GM10266 (cell line): ENCODE data around the gene RAB37.

ENCODE experiments used
- DNase-seq: peaks from one replicate; pipeline ENCODE4 v3.0.0; 2012; ENCODE audit errors: extremely low spot score
- TF ChIP-seq, protein P1 (sequence below): IDR thresholded peaks from 2 replicates; pipeline ENCODE4 v1.5.1; 2012; ENCODE audit warnings: mild to moderate bottlenecking, low read depth; ENCODE audit not compliant: control insufficient read depth, insufficient read depth; ENCODE audit errors: missing control alignments

The RAB37 gene

DNA sequence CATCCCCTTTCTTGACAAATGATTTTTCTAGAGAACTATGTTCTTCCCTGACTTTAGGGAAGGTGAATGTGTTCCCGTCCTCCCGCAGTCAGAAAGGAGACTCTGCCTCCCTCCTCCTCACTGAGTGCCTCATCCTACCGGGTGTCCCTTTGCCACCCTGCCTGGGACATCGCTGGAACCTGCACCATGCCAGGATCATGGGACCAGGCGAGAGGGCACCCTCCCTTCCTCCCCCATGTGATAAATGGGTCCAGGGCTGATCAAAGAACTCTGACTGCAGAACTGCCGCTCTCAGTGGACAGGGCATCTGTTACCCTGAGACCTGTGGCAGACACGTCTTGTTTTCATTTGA lies 31.7 kb downstream of the RAB37 start:
- no peak for DNase-seq
- TF ChIP-seq, protein P1, sequence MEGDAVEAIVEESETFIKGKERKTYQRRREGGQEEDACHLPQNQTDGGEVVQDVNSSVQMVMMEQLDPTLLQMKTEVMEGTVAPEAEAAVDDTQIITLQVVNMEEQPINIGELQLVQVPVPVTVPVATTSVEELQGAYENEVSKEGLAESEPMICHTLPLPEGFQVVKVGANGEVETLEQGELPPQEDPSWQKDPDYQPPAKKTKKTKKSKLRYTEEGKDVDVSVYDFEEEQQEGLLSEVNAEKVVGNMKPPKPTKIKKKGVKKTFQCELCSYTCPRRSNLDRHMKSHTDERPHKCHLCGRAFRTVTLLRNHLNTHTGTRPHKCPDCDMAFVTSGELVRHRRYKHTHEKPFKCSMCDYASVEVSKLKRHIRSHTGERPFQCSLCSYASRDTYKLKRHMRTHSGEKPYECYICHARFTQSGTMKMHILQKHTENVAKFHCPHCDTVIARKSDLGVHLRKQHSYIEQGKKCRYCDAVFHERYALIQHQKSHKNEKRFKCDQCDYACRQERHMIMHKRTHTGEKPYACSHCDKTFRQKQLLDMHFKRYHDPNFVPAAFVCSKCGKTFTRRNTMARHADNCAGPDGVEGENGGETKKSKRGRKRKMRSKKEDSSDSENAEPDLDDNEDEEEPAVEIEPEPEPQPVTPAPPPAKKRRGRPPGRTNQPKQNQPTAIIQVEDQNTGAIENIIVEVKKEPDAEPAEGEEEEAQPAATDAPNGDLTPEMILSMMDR = no peak

DNA sequence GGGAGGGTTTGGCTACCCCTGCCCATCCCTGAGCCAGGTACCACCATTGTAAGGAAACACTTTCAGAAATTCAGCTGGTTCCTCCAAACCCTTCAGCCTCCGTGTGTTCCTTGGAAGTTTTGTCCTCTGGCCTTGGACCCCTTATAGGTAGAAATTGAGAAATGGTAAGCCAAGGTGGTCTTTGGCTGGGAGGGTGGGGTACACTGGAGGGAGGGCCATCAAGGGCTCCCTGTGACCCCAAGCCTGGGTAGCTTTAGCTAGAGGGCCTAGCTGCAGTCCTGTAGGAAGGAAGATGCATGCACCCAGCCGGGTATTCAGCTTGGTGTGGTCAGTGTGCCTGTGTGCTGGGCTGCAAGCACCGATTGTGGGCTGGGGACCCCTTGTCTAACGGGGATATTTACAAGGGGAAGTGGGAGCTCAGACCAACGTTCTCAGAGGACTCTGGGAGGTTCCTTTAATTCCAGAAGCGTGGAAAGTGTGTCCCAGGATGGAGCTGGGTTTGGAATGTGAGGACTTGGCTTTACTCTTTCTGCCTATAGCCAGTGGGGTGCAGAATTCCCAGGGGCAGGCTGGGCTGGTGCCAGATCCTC lies 32.3 kb downstream of the RAB37 start:
- DNase-seq = no peak
- TF ChIP-seq, protein P1 = no peak

DNA sequence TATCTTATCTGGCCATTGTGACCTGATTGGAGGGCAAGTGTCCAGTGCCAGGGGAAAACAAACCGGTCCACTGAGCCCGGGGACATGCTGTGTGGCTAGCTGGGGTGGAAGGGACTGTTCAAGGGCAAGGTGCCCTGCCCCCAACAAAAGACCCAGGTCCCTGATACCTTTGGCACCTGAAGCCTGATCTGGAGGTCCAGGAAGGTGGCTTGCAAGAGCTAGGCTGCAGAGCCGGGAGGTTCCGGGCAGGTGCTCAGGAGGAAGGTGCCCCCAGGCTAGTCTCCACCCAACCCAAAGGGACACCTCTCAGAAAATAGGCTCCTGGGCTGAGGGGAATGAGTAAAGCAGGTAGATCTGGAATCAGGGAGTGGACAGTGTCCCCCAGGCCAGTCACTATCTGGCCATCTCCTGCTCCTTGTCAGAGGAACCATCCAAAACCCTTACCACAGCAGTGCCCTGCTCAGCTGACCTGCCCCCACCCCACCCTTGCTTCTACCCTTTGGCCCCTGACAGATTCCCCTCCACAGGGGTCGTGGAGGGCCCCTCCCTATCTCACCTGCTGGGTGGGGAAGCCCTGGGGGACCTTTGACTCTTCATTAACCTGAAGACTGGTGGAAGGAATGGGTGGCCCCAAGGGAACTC lies 32.9 kb downstream of the RAB37 start:
- TF ChIP-seq, protein P1 = no peak
- no peak for DNase-seq

DNA sequence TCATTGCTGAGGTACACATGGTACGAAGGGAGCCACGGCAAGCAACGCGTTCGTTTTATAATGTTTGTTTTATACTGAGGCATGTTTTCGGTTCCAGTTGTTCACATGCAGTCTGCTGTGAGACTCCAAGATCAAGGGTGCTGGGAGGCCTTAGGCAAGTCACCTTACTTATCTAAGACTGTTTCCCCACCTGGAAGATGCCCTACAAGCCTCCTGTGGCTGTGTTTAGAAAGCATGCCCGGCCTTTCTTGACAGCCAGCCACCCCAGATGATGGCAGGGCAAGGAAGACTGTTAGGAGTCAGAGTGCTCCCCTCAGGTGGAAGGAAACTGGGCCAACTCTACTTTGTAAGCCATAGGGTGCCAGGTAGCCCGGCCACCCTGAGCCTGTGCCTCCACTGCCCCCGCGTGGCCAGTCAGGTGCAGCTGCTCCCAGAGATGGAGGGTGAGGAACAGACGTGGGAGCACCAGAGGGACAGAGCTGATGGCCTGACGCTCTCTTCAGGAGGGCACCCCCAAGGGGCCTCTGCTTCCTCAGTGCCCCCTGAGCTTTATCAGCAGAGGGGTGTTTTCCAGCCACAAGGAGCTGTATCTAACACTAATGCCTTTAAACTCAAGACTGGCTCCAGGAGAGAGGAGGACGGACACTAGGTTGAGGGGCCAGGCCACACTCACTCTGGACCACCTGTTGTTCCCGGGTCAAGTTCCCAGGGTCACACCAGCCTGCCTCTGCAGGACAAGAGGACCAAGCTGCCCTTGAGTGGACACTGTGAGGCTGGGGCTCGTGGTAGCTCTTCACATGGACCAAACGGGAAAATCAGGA lies 33.7 kb downstream of the RAB37 start:
- DNase-seq = peak; percentile 71
- TF ChIP-seq, protein P1 = peak; percentile 93

DNA sequence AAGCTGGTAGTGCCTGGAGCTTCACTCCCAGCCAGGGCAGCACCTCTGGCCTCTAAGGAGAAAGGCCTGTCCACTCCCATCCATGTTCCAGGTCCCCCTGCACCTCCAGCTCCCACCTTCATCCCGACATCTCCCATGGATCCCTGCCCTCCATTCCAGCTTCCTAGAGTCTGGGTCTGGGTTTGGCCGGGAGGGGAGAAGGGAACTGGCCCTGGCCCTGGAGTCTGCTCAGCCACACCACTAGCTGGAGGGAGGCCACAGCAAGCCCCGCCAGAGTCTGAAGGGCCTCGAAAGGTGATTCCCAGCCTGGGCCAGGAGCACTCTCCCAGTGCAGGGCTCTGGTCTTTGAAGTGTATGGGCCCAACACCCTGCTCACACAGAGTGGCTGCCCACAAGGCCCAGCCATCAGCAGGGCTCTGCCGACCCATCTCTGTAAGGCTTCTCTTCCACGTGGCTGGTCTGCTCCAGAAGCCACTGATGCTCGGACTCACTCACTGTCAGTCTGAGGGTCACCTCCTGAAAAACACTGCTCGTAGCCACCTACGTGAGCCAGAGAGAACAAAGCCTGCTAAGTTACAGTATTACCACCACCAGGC lies 34.4 kb downstream of the RAB37 start:
- no peak for DNase-seq
- TF ChIP-seq, protein P1 = no peak

DNA sequence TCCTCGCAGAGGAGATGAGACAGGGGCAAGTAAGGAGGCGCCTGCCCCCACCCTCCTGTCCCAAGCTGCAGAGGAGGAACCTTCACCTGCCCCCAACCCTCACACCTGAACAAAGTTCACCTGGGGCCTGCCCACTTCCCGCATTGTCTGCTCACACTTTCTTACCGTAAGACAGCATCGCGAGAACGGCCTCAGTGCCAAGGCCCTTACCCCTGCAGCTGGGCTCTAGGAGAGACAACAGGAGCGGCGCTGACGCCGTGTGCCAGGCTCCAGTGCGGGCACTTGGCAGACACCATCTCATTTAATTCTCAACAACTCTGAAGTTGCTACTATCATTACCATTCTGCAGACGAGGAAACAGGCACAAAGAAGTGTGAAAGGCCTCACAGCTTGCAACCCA lies 35.0 kb downstream of the RAB37 start:
- DNase-seq = no peak
- TF ChIP-seq, protein P1 = no peak

DNA sequence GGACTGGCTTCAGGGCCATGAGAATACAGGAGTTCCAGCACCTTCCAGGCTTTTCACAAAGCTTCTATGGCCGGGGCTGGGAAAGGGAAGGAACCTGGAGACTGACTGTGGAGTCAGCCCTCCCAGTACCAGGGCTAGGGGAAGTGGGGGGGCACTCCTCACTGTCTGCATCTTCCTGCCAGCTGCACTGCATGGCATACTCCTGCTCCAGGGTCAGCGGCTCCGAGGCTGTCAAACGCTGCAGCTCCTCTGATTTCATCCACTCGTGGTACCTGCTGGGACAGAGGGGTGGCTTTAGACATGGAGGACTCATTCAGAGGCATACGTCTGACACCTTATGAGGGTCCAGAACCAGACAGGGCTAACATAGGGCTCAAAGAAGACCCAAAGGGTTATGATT lies 36.4 kb downstream of the RAB37 start:
- no peak for DNase-seq
- TF ChIP-seq, protein P1 = no peak
